ENCODE results near the gene IL36B.

The IL36B gene

GRCh38 chr2:113057117-113057516 lies 4.5 kb upstream of the IL36B start:
- no peak for DNase-seq (ENCODE audit: insufficient read length, low spot score)
- no peak for FAIRE-seq

GRCh38 chr2:113056521-113056920 lies 3.9 kb upstream of the IL36B start:
- no peak for FAIRE-seq

GRCh38 chr2:113054066-113054465 lies 1.4 kb upstream of the IL36B start:
- DNase-seq (ENCODE audit: insufficient read length, low spot score) (no peak), FAIRE-seq (no peak)

More at GRCh38 chr2:113056521-113056920, 3.9 kb upstream of the IL36B start:
- DNase-seq (ENCODE audit: insufficient read length, low spot score) = no peak

GRCh38 chr2:113053666-113054065 lies 999 bp upstream of the IL36B start:
- FAIRE-seq = no peak

GRCh38 chr2:113050921-113051895 lies 1.5 kb downstream of the IL36B start:
- DNase-seq (ENCODE audit: insufficient read length, low spot score) (no peak), FAIRE-seq (no peak)

More at GRCh38 chr2:113053666-113054065, 999 bp upstream of the IL36B start:
- DNase-seq (ENCODE audit: insufficient read length, low spot score) = no peak

DNA sequence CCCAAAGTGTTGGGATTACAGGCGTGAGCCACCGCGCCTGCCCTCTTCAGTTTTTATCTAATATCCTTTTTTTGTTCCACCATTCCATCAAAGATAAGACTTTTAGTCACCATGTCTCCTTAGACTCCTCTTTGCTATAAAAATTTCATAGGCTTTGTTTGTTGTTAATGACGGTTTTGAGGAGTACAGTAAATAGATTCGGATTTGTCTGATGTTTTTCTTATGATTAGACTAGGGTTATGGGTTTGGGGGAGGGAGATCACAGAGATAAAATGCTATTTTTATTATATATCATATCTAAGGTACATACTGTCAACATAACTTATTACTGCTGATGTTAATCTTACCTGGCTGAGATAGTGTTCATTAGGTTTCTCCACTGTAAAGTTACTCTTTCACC lies 6.2 kb downstream of the IL36B start:
- FAIRE-seq = no peak

GRCh38 chr2:113041871-113042270 lies 10.8 kb downstream of the IL36B start:
- no peak for FAIRE-seq
- no peak for DNase-seq (ENCODE audit: insufficient read length, low spot score)

More for the DNA sequence above, 6.2 kb downstream of the IL36B start:
- no peak for DNase-seq (ENCODE audit: insufficient read length, low spot score)

DNA sequence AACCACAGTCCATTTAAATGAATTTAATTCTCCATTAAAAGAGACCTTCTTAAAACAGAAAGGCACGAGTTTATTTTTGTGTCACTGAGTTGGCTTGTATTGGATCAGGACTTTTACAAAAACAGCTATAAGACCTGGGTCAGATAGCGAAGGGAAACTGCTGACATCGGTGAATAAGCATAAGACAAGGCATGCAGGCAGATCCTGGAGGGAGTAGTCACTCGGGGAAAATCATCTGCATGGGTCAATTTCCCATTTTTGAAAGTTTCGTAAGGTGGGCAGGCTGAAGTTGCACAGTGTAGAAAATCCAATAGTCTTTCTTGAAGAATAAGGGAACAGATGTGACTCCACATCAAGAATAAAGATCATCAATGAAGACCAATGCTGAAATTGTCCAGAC lies 12.9 kb downstream of the IL36B start:
- no peak for DNase-seq (ENCODE audit: insufficient read length, low spot score)
- FAIRE-seq = no peak

- no peak for DNase-seq (ENCODE audit: insufficient read length, low spot score)
- FAIRE-seq = no peak
These were observed 13.5 kb downstream of the IL36B start for GRCh38 chr2:113039158-113039557.

GRCh38 chr2:113038291-113038690 lies 14.4 kb downstream of the IL36B start:
- DNase-seq (ENCODE audit: insufficient read length, low spot score) (no peak), FAIRE-seq (no peak)

- DNase-seq (ENCODE audit: insufficient read length, low spot score) = no peak
- no peak for FAIRE-seq
These were observed 15.9 kb downstream of the IL36B start for GRCh38 chr2:113036763-113037162.

DNA sequence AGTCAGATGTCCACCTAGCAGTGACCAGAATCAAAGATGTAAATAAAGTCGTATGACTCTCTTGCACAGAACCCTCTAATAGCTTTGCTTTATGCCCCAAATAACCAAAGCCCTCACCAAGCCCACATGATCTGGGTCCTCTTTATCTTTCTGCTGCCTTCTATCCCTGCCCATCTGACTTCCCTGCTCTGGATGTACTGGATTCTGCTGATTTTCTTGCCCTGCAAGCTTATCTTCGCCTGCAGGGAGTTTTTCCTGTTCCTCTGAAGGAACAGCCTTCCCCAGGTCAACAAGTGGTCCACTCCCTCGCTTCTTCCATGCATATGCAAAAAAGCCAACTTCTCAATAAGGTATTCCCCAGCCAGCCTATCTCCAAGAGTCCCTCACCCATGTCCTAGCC lies 18.7 kb downstream of the IL36B start:
- DNase-seq (ENCODE audit: insufficient read length, low spot score) (no peak), FAIRE-seq (no peak)

DNA sequence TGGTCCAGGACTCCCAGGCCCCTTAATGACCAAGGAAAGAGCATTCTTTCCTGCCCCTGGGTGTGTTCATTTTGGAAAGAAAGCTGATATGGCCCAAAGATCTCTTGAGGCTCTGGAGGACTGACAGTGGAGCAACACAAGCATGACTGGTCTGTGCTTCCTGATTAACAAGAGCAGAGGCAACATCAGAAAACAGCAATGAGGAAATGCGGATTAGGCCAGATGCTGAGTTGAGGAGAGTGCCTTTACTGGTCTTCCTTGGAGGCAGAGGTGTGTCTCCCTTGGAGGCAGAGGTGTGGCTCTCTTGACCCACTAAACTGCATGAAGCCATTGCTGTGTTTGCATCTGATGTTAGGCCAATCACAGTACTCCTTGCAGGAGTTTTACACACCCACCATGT lies 19.9 kb downstream of the IL36B start:
- FAIRE-seq (no peak), DNase-seq (ENCODE audit: insufficient read length, low spot score) (no peak)

GRCh38 chr2:113028112-113028511 lies 24.6 kb downstream of the IL36B start:
- FAIRE-seq (no peak), DNase-seq (ENCODE audit: insufficient read length, low spot score) (no peak)

GRCh38 chr2:113027691-113028090 lies 25.0 kb downstream of the IL36B start:
- FAIRE-seq (no peak), DNase-seq (ENCODE audit: insufficient read length, low spot score) (no peak)

DNA sequence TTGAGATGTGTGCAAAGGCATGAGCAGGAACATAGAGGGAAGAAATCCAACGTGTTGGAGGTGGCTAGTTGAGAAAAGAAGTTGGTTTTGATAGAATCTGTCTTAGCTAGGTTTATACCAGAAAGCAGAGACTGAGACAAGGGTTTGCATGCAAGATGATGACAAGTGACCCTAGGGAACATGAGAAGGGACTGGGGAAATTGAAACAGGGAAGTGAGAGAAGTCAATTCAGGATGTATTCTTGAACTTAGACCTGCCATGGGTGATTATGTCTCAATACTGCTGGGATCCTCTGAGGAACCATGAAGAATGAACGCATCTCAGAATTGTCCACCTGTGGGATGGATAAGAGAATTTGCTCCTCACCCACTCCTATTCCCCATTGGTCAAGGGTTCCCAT lies 26.9 kb downstream of the IL36B start:
- DNase-seq (ENCODE audit: insufficient read length, low spot score) = no peak
- FAIRE-seq = no peak

- DNase-seq (ENCODE audit: insufficient read length, low spot score) = no peak
- FAIRE-seq = no peak
These were observed 27.9 kb downstream of the IL36B start for GRCh38 chr2:113024764-113025163.

DNA sequence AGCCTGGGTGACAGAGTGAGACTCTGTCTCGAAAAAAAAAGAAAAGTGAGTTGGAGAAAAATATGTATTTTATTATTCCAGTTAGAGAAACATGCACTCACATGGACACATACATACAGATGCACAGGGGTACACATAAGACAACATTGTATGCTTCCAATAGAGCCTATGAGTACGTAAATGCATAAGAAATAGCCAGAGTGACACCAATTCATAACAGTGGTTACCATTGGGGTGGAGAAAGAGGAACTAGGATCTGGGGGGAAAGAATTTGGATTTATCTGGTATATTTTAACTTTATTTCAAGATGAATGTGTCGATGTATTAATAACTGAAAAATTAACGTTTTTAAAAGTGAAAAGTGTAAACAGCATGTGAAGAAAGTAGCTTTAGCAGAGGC lies 31.4 kb downstream of the IL36B start:
- no peak for DNase-seq (ENCODE audit: insufficient read length, low spot score)

GRCh38 chr2:113018509-113018908 lies 34.2 kb downstream of the IL36B start:
- DNase-seq (ENCODE audit: insufficient read length, low spot score) (no peak), FAIRE-seq (no peak)

More for the DNA sequence above, 31.4 kb downstream of the IL36B start:
- FAIRE-seq = no peak

GRCh38 chr2:113015655-113016054 lies 37.0 kb downstream of the IL36B start:
- FAIRE-seq = no peak
- no peak for DNase-seq (ENCODE audit: insufficient read length, low spot score)

DNA sequence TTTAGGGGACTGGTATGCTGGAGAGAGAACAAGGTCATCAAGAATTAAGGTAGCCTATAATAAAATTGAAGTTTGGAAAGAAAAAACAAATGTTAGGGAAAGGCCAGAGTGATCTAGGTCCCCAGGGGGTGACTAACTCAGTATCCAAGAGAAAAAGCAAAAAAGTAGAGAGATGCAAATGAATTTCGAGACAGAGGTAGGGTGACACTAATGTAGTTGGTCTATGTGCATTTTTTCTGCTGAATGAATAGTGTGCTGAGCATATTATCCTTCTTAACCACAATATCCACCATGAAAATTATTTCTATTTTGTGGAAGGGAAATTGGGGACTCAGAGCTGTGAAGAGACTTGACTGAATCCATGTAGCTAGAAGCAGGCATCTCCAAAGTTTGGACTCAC lies 37.6 kb downstream of the IL36B start:
- DNase-seq (ENCODE audit: insufficient read length, low spot score) = no peak
- FAIRE-seq = no peak

- no peak for DNase-seq (ENCODE audit: insufficient read length, low spot score)
- FAIRE-seq = no peak
These were observed 38.6 kb downstream of the IL36B start for GRCh38 chr2:113014067-113014466.

DNA sequence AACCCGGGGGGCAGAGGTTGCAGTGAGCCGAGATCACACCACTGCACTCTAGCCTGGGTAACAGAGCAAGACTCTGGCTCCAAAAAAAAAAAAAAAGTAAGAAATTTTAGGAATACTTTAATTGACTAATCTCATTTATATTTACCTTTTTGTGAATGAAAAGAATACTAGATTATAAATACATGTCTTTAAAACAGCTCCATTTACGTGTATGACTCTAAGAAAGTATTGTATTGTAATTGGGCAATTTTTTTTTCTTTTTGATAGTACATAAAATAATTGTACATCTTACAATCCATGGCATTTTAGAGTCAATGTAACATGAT lies 39.4 kb downstream of the IL36B start:
- FAIRE-seq = no peak

More for the DNA sequence above, 39.4 kb downstream of the IL36B start:
- DNase-seq (ENCODE audit: insufficient read length, low spot score) = no peak
